ENCODE data around the gene ZNF655.

Gene ZNF655

DNA sequence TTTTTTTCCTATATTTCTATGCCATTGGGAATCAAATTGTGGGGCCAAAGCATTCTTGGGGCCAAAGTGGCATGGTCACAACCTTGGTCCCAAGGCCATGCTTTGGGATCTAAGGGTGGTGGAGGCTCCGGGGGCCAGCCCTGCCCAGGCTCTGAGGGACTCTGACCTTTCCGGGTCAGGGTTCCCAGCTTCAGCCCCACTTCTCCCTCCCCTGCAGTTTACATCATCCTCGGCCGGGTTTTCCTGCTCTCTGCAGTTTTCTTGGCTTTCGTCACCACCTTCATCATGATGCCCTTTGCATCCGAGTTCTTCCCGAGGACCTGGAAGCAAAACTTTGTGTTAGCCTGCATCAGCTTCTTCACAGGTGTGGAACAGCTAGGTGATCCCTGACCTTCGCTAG lies 48.1 kb downstream of the ZNF655 start:
- no peak for DNase-seq (ENCODE audit: low spot score)

DNA sequence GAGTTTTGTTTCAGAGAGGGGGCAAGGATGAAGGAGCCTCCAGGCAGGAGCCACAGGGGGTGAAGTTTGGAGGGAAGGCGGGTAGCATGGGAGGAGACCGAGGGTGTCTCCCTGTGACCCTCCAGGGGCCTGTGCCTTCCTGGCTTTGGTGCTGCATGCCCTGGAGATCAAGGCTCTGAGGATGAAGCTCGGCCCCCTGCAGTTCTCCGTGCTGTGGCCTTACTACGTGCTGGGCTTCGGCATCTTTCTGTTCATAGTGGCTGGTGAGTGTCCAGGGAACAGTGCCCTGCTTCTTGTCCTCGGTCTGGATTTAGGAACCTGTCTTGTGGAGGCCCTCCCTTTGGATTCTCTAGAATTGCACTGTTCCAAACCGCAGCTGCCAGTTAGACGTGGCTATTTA lies 49.1 kb downstream of the ZNF655 start:
- no peak for DNase-seq (ENCODE audit: low spot score)

DNA sequence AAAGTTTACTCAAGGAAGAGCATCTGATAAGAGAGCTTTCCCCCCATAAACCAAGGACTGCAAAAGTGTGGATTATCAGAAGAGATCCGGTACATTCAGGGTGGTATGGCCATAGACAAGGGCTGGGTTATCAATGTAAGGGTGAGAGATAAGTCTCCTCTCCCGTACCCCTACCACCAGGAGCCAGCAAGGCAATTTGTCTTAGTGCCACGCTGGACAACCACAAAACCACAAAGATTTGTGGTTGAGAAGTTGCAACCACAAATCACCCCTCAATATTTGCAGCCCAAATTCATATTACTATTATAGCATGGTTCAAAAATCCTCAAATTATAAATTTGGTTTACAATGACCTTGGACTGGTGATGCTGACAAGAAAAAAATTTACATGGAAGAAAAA lies 56.1 kb downstream of the ZNF655 start:
- no peak for DNase-seq (ENCODE audit: low spot score)

DNA sequence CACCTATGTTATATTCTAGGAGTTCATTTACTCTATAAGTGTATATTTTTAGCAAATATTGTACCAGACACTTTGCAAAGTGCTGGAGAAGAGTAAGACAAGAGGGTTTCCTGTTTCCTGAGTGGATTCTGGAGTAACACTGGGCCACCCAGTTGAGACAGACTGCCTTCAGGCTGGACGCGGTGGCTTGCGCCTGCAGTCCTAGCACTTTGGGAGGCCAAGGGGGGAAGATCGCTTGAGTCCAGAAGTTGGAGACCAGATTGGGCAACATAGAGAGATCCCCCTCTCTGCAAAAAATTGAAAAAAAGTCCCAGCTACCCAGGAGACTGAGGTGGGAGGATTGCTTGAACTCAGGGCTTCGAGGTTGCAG lies 57.5 kb downstream of the ZNF655 start:
- DNase-seq (ENCODE audit: low spot score) = no peak

DNA sequence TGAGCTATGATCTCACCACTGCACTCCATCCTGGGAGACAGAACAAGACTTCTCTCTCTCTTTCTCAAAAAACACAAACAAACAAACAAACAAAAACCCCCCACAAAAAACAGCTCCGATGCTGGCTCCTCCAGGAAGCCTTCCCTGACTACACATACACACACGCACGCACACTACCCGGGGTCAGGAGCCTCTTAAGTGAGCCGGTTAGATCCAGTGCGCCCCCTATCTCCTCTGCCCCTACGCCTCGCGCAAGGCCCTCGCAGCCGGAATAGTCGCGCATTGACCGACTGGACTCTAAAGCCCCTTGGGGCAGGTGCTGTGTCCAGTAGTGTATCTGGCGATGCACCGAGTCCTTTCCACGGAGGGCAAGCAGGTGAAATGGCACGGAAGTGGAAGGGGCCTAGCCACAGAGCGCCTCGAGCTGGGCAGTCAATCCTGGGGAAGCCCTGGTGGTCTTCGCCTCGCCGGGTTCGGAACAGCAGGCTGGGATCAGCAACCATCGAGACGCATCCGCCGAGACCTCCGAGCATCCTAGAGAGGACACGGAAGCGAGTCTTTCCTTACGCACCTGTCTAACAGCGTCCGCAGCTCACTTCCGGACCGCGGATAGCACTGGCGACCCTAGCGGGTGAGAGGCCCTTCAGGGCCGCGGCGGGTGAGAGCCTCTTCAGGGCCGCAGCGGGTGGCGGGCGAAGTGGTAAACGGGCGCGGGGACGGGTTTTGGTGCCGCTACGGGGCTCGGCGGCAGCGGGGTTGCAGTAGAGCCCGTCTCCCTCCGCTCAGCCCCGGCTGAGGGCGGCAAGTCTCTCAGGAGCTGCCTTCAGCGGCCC lies 58.1 kb downstream of the ZNF655 start, which contains the start of gene ZSCAN25:
Gene ZSCAN25 (plus strand): TSS at position 588 of the 833 bp plus-strand sequence. CDS start 2,661 bp downstream, outside the sequence.
- peak; percentile 96 for DNase-seq (ENCODE audit: low spot score)

DNA sequence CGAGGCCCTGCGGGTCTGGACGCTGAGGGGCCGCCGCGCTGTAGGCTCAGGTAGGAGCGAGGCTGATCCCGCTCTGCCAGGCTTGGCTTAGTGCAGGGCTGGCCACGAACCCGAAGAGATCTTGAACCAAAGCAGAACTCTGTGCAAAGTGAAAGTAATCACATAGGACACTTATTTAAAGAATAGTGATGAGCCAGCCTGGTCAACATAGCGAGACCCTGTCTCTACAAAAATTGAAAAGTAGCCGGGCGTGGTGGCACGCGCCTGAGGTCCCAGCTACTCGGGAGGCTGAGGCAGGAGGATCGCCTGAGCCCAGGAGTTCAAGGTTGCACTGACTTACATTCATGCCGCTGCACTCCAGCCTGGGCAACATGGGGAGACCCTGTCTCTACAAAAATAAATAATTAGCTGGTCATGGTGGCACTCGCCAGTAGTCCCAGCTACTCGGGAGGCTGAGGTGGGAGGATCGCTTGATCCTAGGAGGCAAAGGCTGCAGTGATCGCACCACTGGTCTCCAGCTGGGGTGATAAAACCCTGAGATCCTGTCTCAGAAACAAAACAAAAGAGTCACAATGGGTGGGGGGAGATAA lies 58.8 kb downstream of the ZNF655 start:
- no peak for DNase-seq (ENCODE audit: low spot score)

DNA sequence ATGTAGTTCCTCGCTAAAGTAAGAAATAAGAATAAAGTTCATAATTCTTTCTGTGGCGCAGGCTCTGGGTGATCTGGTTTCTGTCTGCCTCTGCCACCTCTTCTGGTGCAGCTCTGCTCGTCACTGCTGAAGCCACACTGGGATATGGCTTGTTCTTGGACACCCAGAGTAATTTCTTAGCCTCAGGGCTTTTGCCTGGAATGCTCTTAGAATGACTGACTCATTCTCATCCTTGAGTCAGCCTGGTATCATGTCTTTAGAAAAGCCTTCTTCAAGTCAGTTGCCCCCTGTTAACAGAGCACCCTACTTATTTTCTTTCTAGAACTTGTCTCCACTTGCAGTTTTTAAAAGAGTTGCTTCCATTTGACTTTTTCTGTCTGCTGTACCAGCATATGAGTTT lies 60.3 kb downstream of the ZNF655 start:
- DNase-seq (ENCODE audit: low spot score) = no peak

DNA sequence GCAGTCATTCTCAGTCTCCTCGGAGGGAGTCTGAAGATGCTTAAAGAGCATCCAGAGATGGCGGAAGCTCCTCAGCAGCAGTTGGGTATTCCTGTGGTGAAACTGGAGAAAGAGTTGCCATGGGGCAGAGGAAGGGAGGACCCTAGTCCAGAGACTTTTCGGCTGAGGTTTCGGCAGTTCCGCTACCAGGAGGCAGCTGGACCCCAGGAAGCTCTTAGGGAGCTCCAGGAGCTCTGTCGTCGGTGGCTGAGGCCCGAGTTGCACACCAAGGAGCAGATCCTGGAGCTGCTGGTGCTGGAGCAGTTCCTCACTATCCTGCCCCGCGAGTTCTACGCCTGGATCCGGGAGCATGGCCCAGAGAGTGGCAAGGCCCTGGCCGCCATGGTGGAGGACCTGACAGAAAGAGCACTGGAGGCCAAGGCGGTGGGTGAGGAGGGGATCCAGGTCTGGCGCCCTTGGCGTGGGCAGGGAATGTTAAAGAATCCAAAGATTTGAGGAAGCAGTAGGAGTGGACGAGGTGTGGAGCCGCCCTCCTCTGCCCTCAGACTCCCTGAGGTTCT lies 61.2 kb downstream of the ZNF655 start:
- DNase-seq (ENCODE audit: low spot score) = no peak

DNA sequence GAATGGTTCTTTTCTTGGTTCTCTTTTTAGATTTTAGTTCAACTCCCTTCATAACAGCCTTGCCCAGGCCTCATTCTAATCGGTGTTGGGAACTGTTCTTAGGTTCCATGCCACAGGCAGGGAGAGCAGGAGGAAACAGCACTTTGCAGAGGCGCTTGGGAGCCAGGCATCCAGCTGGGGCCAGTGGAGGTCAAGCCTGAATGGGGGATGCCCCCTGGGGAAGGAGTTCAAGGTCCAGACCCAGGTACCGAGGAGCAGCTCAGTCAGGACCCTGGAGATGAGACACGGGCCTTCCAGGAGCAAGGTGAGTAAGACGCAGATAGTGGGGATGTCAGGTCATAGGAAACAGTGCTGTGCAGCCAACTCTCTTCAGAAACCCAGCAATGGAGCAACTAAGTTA lies 62.8 kb downstream of the ZNF655 start:
- no peak for DNase-seq (ENCODE audit: low spot score)

DNA sequence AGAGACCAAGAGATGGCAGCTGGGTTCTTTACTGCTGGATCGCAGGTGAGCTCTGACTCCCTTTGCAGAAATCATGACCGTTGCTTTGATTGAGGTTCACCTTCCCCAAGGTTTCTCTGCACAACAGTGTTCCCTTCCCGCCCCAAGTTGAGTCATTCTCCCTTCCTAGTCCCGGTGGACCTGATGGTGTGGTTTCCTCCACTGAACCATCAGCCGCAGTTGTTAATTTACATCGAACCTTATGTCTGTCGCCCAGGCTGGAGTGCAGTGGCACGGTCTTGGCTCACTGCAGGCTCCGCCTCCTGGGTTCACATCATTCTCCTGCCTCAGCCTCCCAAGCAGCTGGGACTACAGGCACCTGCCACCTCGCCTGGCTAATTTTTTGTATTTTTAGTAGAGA lies 64.2 kb downstream of the ZNF655 start:
- DNase-seq (ENCODE audit: low spot score) = no peak

DNA sequence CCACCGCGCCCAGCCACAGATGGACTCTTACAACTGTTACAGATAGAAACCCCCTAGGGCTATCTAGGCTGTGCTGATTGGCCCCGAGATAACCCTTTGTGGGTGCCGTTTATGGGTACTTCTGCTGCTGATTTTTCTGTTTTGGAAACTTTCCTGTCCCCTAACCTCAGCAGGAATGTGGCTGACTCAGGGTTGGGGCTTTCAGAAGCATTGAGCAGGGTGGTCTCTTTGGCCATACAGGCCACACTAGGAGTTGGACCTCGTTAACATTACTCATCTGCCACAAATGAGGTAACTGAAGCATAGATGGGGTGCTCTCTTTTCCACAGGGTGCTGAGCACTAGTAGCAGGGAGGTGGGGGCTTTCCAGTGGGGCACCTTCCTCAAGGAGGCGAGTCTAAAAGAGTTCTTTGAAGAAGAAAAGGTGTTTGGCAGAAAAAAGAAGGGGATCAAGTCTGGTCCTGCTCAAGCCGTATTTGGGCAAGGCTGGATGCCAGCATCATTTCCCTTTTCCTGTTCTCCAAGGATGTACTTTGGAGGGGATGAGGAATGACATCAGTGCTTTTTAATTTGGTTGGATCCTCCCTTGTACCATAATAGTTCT lies 64.8 kb downstream of the ZNF655 start:
- DNase-seq (ENCODE audit: low spot score) = no peak

DNA sequence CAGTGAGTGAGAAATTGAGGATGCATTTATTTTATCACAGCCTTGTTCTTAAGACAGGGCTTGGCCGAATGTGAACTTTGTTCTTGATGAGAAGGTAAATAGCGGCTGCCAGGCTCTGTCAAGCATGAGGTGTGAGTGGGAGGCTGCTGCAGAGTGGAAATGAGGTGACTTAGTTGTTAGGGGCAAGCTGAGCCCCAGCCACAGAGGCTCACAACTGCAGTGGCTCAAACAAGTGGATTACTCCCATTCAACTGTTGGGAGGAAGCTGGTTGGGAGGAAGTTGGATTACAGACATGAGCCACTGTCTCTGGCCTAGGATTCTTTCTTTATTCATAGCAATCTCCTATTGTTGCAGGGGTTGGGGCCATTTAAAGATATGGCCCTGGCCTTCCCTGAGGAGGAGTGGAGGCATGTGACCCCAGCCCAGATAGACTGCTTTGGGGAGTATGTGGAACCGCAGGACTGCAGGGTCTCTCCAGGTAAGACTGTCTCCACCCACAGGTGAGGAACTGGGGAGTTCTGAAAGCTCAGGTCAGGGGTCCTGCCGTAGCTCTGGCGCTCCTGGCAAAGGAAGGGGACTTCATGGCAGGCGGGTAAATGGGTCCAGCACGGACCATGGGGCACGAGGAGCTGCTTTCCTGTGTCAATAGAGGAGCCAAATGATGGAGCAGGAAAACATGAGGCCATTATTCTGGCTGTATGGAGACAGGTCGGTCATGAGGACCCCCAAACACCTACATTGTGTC lies 65.4 kb downstream of the ZNF655 start:
- no peak for DNase-seq (ENCODE audit: low spot score)

DNA sequence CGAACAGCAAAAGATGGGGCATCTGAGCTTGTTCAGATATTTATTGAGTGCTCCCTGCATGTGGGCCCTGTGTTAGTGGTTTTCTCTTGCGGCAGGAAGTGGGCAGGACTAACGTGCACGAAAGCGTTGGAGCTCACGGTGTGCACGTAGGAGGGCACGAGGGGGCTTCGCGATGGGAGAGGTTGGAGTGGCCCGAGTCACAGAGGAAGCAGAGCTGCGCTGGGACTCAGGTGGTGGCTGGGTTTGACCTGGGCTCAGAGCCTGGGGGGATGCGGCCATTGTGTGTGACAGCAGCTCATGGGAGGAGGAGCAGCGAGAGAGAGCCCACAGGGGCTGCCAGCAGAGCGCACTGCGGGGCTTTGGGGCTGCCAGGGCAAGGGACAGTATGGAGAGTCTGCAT lies 66.0 kb downstream of the ZNF655 start:
- no peak for DNase-seq (ENCODE audit: low spot score)

DNA sequence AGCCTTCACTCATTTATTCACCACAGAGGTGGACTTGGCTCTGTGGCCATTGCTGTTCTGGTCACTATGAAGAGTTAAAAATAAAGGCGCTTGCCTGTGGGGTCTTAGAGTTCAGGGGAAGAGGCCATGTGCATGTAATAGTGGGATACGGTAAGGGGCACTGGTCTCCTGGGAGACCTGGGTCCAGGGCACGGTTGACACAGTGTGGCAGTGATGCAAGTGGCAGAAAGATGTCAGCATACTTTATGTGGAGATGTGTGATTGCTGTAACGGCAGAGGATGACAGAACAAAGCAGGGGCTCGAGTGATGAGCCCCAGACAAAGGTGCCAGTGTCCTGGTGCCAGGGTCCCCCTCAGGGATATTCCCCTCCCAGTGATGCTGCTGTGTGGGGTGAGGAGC lies 66.9 kb downstream of the ZNF655 start:
- no peak for DNase-seq (ENCODE audit: low spot score)

DNA sequence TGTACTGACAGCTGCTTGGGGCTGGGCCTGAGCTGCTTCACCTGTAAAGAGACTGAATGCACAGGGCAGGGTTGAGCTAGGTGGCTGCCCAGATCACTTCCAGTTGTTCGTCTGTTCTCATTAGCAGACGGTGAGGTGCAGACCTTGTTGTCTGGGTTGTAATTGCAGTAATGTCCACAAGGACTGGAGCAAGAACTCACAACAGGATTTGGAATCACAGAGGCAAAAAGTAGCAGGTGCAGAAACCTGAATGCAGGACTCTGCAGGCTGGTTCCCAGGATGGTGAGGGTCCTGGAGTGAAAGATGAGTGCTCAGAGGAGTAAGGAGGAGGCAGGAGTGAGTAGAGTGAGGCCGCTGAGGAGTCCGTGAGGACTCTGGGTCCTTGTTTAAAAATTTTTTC lies 67.5 kb downstream of the ZNF655 start:
- DNase-seq (ENCODE audit: low spot score) = no peak

Data from iPS-NIHi11 (cell line).